NCI-H2029 (cell line): ENCODE measurements around the gene PCP4.

Experiments used
- DNase-seq: peaks from one replicate; lab custom pipeline; 2025; lab: John Stamatoyannopoulos, UW

The PCP4 gene

GRCh38 chr21:39867198-39867650 lies at the start of gene PCP4:
PCP4 (plus strand) TSS chr21:39867438; CDS start chr21:39867502, 64 bp downstream.
- DNase-seq, result peak; percentile 57

- DNase-seq, result no peak
Observed at GRCh38 chr21:39818557-39818956, 48.7 kb upstream of the PCP4 start.

GRCh38 chr21:39822042-39822441 lies 45.2 kb upstream of the PCP4 start:
- no peak for DNase-seq

GRCh38 chr21:39825250-39825649 lies 42.0 kb upstream of the PCP4 start:
- no peak for DNase-seq

- DNase-seq, result no peak
Observed at GRCh38 chr21:39834543-39834942, 32.7 kb upstream of the PCP4 start.

- DNase-seq, result no peak
Observed at GRCh38 chr21:39837861-39838359, 29.3 kb upstream of the PCP4 start.

GRCh38 chr21:39840373-39841097 lies 26.7 kb upstream of the PCP4 start:
- DNase-seq, result no peak

- DNase-seq, result no peak
Observed at GRCh38 chr21:39842741-39843459, 24.3 kb upstream of the PCP4 start.

GRCh38 chr21:39843483-39843882 lies 23.8 kb upstream of the PCP4 start:
- DNase-seq, result no peak

GRCh38 chr21:39843916-39844315 lies 23.3 kb upstream of the PCP4 start:
- no peak for DNase-seq

- no peak for DNase-seq
Observed at GRCh38 chr21:39845571-39846130, 21.6 kb upstream of the PCP4 start.

- DNase-seq, result no peak
Observed at GRCh38 chr21:39847877-39848276, 19.4 kb upstream of the PCP4 start.

GRCh38 chr21:39849014-39849655 lies 18.1 kb upstream of the PCP4 start:
- DNase-seq, result no peak

- peak; percentile 1 for DNase-seq
Observed at GRCh38 chr21:39850333-39850732, 16.9 kb upstream of the PCP4 start.

GRCh38 chr21:39851002-39851618 lies 16.1 kb upstream of the PCP4 start:
- DNase-seq, result no peak

- DNase-seq, result peak; percentile 75
Observed at GRCh38 chr21:39852021-39852721, 15.1 kb upstream of the PCP4 start.

GRCh38 chr21:39852726-39853500 lies 14.3 kb upstream of the PCP4 start:
- DNase-seq, result peak; percentile 21

- no peak for DNase-seq
Observed at GRCh38 chr21:39854572-39854971, 12.7 kb upstream of the PCP4 start.

GRCh38 chr21:39855595-39855994 lies 11.6 kb upstream of the PCP4 start:
- no peak for DNase-seq

GRCh38 chr21:39860600-39860999 lies 6.6 kb upstream of the PCP4 start:
- DNase-seq, result no peak

- DNase-seq, result peak; percentile 90
Observed at GRCh38 chr21:39863111-39863510, 4.1 kb upstream of the PCP4 start.
